GM12878 (cell line): Measurements from ENCODE around the gene NXN.

ENCODE experiments used
- BACH1 ChIP-seq: fragments of 450-650 bp; IDR thresholded peaks from 2 replicates; pipeline ENCODE4 v1.6.1; 2017; ENCODE audit warnings: mild to moderate bottlenecking, borderline replicate concordance
- EGR1 ChIP-seq, 2 experiments: IDR thresholded peaks; 1 replicate in 1 of 2; 2 replicates in 1 of 2; pipeline ENCODE4 v1.6.1; 2011 to 2012; ENCODE audit warnings: low read depth in 2 of 2, low read length in 2 of 2, borderline replicate concordance in 1 of 2, mild to moderate bottlenecking in 1 of 2, moderate library complexity in 1 of 2
- FOXM1 ChIP-seq: IDR thresholded peaks from 2 replicates; pipeline ENCODE4 v1.6.1; 2012; ENCODE audit warnings: low read depth, mild to moderate bottlenecking, inconsistent platforms, low read length, moderate library complexity
- GABPA ChIP-seq: IDR thresholded peaks from 2 replicates; pipeline ENCODE4 v1.6.1; 2014; ENCODE audit warnings: antibody characterized with exemption, low read depth, mild to moderate bottlenecking, inconsistent platforms
- HDAC2 ChIP-seq: fragments of 200-600 bp; sonication (generic); IDR thresholded peaks from 2 replicates; pipeline ENCODE4 v1.6.1; 2017
- MTA3 ChIP-seq: IDR thresholded peaks from 2 replicates; pipeline ENCODE4 v1.6.1; 2012; ENCODE audit warnings: low read length, inconsistent platforms, borderline replicate concordance
- POLR2AphosphoS5 ChIP-seq: IDR thresholded peaks from 2 replicates; pipeline ENCODE4 v1.6.1; 2011; ENCODE audit warnings: mild to moderate bottlenecking, low read length, inconsistent platforms
- RAD21 ChIP-seq: IDR thresholded peaks from 2 replicates; pipeline ENCODE4 v1.6.1; 2011; ENCODE audit warnings: mild to moderate bottlenecking, low read depth, low read length, moderate library complexity; ENCODE audit not compliant: insufficient read depth
- ZNF274 ChIP-seq: IDR thresholded peaks from one replicate; pipeline ENCODE4 v1.8.0; 2011; ENCODE audit not compliant: insufficient read length, insufficient read depth
- TF ChIP-seq, protein P1 (sequence below): fragments of 450-650 bp; IDR thresholded peaks from 2 replicates; pipeline ENCODE4 v1.6.1; 2016; ENCODE audit warnings: mild to moderate bottlenecking, moderate library complexity, borderline replicate concordance
- TF ChIP-seq, protein P2 (sequence below): IDR thresholded peaks from 2 replicates; pipeline ENCODE4 v1.6.1; 2012; ENCODE audit warnings: low read depth, low read length, improper control_type of control experiment
- TF ChIP-seq, protein P3 (sequence below), 3 experiments: IDR thresholded peaks in 2 of 3; conservative IDR thresholded peaks in 1 of 3; 2 replicates each; pipeline ENCODE4 v1.5.1; 2011; ENCODE audit warnings: low read depth in 3 of 3, low read length in 3 of 3, mild to moderate bottlenecking in 3 of 3, control low read depth in 2 of 3, moderate library complexity in 2 of 3, inconsistent platforms in 1 of 3, mixed read lengths in 1 of 3; ENCODE audit not compliant: control insufficient read depth in 2 of 3, insufficient read depth in 1 of 3; ENCODE audit errors: extremely low read depth in 1 of 3
- TF ChIP-seq, protein P4 (sequence below): IDR thresholded peaks from 2 replicates; pipeline ENCODE4 v1.6.1; 2011; ENCODE audit warnings: mild to moderate bottlenecking, low read depth, low read length, moderate library complexity; ENCODE audit not compliant: insufficient replicate concordance
- TF ChIP-seq, protein P5 (sequence below): IDR thresholded peaks from 2 replicates; pipeline ENCODE4 v1.6.1; 2012; ENCODE audit warnings: low read length, inconsistent platforms

DNA sequence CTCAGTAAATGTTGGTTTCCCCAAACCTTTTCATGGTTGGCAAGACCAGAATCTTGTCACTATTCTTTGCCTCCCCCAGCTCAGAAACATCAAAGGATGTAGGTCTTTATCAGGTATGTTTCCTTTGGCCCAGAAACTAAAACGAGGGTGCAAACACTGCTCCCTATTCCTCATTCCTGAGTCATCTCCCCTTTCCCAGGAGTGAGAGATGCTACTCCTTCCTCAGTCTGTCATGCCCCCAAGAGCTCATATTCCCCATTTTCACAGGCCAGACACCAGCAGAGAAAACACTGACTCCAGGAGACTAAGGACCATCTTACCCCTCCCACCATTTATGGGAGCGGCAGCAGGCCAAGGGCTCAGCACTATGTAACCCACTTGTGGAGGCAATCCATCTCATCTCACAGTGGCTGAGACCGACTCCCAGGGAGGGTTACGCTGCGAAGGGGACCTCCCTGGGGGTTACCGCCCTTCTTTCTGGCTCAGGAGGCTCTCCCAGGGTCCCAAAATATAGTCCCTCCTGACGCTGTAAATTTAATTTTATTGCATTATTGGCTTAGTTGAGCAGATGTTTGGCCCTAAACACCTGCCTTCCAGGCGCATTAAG is 229.0 kb downstream of the NXN start:
- no peak for TF ChIP-seq EGR1 (IDR thresholded peaks at IDR 0.05; ENCODE audit: borderline replicate concordance in 1 of 2, low read depth in 2 of 2, low read length in 2 of 2)
- TF ChIP-seq POLR2AphosphoS5 = no peak
- TF ChIP-seq, protein P1, sequence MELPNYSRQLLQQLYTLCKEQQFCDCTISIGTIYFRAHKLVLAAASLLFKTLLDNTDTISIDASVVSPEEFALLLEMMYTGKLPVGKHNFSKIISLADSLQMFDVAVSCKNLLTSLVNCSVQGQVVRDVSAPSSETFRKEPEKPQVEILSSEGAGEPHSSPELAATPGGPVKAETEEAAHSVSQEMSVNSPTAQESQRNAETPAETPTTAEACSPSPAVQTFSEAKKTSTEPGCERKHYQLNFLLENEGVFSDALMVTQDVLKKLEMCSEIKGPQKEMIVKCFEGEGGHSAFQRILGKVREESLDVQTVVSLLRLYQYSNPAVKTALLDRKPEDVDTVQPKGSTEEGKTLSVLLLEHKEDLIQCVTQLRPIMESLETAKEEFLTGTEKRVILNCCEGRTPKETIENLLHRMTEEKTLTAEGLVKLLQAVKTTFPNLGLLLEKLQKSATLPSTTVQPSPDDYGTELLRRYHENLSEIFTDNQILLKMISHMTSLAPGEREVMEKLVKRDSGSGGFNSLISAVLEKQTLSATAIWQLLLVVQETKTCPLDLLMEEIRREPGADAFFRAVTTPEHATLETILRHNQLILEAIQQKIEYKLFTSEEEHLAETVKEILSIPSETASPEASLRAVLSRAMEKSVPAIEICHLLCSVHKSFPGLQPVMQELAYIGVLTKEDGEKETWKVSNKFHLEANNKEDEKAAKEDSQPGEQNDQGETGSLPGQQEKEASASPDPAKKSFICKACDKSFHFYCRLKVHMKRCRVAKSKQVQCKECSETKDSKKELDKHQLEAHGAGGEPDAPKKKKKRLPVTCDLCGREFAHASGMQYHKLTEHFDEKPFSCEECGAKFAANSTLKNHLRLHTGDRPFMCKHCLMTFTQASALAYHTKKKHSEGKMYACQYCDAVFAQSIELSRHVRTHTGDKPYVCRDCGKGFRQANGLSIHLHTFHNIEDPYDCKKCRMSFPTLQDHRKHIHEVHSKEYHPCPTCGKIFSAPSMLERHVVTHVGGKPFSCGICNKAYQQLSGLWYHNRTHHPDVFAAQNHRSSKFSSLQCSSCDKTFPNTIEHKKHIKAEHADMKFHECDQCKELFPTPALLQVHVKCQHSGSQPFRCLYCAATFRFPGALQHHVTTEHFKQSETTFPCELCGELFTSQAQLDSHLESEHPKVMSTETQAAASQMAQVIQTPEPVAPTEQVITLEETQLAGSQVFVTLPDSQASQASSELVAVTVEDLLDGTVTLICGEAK = no peak
- no peak for TF ChIP-seq GABPA
- TF ChIP-seq, protein P2, sequence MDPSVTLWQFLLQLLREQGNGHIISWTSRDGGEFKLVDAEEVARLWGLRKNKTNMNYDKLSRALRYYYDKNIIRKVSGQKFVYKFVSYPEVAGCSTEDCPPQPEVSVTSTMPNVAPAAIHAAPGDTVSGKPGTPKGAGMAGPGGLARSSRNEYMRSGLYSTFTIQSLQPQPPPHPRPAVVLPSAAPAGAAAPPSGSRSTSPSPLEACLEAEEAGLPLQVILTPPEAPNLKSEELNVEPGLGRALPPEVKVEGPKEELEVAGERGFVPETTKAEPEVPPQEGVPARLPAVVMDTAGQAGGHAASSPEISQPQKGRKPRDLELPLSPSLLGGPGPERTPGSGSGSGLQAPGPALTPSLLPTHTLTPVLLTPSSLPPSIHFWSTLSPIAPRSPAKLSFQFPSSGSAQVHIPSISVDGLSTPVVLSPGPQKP = no peak
- TF ChIP-seq, protein P3, sequence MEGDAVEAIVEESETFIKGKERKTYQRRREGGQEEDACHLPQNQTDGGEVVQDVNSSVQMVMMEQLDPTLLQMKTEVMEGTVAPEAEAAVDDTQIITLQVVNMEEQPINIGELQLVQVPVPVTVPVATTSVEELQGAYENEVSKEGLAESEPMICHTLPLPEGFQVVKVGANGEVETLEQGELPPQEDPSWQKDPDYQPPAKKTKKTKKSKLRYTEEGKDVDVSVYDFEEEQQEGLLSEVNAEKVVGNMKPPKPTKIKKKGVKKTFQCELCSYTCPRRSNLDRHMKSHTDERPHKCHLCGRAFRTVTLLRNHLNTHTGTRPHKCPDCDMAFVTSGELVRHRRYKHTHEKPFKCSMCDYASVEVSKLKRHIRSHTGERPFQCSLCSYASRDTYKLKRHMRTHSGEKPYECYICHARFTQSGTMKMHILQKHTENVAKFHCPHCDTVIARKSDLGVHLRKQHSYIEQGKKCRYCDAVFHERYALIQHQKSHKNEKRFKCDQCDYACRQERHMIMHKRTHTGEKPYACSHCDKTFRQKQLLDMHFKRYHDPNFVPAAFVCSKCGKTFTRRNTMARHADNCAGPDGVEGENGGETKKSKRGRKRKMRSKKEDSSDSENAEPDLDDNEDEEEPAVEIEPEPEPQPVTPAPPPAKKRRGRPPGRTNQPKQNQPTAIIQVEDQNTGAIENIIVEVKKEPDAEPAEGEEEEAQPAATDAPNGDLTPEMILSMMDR (IDR thresholded peaks at IDR 0.05 in 2 of 3, conservative IDR thresholded peaks at IDR 0.05 in 1 of 3; ENCODE audit: control insufficient read depth in 2 of 3, extremely low read depth in 1 of 3, insufficient read depth in 1 of 3, low read depth in 3 of 3, low read length in 3 of 3) = no peak
- no peak for TF ChIP-seq MTA3
- TF ChIP-seq FOXM1 = no peak
- TF ChIP-seq, protein P4, sequence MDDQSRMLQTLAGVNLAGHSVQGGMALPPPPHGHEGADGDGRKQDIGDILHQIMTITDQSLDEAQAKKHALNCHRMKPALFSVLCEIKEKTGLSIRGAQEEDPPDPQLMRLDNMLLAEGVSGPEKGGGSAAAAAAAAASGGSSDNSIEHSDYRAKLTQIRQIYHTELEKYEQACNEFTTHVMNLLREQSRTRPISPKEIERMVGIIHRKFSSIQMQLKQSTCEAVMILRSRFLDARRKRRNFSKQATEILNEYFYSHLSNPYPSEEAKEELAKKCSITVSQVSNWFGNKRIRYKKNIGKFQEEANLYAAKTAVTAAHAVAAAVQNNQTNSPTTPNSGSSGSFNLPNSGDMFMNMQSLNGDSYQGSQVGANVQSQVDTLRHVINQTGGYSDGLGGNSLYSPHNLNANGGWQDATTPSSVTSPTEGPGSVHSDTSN = no peak
- no peak for TF ChIP-seq ZNF274
- TF ChIP-seq BACH1 = no peak
- no peak for TF ChIP-seq RAD21
- TF ChIP-seq, protein P5, sequence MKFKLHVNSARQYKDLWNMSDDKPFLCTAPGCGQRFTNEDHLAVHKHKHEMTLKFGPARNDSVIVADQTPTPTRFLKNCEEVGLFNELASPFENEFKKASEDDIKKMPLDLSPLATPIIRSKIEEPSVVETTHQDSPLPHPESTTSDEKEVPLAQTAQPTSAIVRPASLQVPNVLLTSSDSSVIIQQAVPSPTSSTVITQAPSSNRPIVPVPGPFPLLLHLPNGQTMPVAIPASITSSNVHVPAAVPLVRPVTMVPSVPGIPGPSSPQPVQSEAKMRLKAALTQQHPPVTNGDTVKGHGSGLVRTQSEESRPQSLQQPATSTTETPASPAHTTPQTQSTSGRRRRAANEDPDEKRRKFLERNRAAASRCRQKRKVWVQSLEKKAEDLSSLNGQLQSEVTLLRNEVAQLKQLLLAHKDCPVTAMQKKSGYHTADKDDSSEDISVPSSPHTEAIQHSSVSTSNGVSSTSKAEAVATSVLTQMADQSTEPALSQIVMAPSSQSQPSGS = no peak
- no peak for TF ChIP-seq HDAC2
